Gastroesophageal sphincter (tissue), 3 donors: ENCODE results near the gene TMBIM1.

Experiments used
- CTCF ChIP-seq, 4 experiments: fragments of 200-600 bp in 2 of 4; fragments of 450-650 bp in 2 of 4; sonication (generic) in 1 of 4; IDR thresholded peaks; one replicate each; pipeline ENCODE4 v1.5.1; 2017 to 2019; ENCODE audit warnings: antibody characterized with exemption in 4 of 4, mild to moderate bottlenecking in 2 of 4, moderate library complexity in 2 of 4
- EP300 ChIP-seq: sonication (generic); formaldehyde crosslinking; IDR thresholded peaks from one replicate; pipeline ENCODE4 v1.6.1; 2017; ENCODE audit warnings: antibody characterized with exemption, mild to moderate bottlenecking
- POLR2A ChIP-seq, 2 donors: fragments of 450-650 bp; IDR thresholded peaks; one replicate each; pipeline ENCODE4 v1.6.1; 2017; ENCODE audit warnings: antibody characterized with exemption in 2 of 2, mild to moderate bottlenecking in 2 of 2, moderate library complexity in 1 of 2
- POLR2AphosphoS5 ChIP-seq: sonication (generic); formaldehyde crosslinking; IDR thresholded peaks from one replicate; pipeline ENCODE4 v1.6.1; 2017; ENCODE audit warnings: antibody characterized with exemption

- TF ChIP-seq POLR2AphosphoS5 (no peak), POLR2A (IDR thresholded peaks at IDR 0.05) (no peak), CTCF (IDR thresholded peaks at IDR 0.05) (no peak), EP300 (no peak)
Measured at GRCh38 chr2:218244204-218244603, 48.1 kb downstream of the TMBIM1 start.
